ENCODE results near the gene SERPINA7.

The SERPINA7 gene

DNA sequence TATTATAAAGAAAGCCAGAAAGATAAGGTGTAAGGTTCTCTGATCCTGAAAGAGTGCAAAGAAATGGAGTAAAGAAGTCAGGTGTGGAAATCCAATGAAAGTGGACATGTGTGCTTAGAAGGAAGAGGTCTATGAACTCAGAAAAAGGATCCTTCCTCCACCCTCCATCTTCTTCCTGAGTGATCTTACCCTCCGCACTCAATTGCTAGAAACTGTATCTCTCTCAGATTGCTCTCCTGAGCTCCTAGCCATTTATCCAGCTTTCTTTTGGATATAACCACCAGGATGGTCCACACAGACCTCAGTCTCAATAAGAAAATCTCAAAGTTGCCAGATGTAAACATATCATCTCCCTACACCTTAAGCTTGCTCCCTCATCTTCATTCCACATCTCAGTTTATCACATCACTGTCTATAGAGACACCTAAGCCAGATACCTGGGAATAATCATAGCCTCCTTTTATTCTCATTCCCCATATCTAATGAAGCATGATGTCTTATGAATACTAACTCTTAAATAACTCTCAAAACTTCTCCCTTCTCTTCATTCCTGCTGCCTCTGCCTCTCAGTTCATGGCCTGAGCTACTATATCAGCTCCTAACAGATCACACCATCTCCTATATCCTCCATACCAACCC is 573 bp downstream of the SERPINA7 start:
- DNase-seq (ENCODE audit: low read depth), result no peak
- no peak overlapping the region for H3K4me3 ChIP-seq (ENCODE audit: low read length)
- TF ChIP-seq, protein P1, sequence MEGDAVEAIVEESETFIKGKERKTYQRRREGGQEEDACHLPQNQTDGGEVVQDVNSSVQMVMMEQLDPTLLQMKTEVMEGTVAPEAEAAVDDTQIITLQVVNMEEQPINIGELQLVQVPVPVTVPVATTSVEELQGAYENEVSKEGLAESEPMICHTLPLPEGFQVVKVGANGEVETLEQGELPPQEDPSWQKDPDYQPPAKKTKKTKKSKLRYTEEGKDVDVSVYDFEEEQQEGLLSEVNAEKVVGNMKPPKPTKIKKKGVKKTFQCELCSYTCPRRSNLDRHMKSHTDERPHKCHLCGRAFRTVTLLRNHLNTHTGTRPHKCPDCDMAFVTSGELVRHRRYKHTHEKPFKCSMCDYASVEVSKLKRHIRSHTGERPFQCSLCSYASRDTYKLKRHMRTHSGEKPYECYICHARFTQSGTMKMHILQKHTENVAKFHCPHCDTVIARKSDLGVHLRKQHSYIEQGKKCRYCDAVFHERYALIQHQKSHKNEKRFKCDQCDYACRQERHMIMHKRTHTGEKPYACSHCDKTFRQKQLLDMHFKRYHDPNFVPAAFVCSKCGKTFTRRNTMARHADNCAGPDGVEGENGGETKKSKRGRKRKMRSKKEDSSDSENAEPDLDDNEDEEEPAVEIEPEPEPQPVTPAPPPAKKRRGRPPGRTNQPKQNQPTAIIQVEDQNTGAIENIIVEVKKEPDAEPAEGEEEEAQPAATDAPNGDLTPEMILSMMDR (conservative IDR thresholded peaks at IDR 0.05; ENCODE audit: low read depth, low read length), result no peak

GRCh38 chrX:106036716-106037115 is 1.8 kb downstream of the SERPINA7 start:
- H3K4me3 ChIP-seq (ENCODE audit: low read length), result no peak overlapping the region
- TF ChIP-seq, protein P1 (conservative IDR thresholded peaks at IDR 0.05; ENCODE audit: low read depth, low read length), result no peak
- DNase-seq (ENCODE audit: low read depth), result no peak

DNA sequence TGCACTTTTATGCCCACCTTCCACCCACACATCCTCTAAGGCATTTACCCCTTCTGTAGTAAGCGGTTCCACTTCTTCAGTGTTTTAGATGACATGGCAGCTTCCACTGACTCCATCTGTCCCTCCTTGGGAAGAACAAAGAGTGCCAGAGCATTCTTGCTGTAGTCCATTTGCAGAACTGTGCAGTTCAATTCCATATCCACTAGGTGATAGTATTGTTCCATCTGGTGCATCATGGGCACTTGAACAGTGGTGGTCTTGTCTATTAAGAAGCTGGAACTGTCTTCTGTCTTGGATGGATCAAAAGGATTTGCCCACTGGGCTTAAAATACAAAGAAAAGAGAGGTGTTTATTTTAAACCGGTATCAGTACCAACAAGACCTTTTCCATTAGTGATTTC is 3.5 kb downstream of the SERPINA7 start:
- TF ChIP-seq, protein P1 (conservative IDR thresholded peaks at IDR 0.05; ENCODE audit: low read depth, low read length), result peak; percentile 44
- H3K4me3 ChIP-seq (ENCODE audit: low read length), result no peak overlapping the region
- DNase-seq (ENCODE audit: low read depth), result no peak

DNA sequence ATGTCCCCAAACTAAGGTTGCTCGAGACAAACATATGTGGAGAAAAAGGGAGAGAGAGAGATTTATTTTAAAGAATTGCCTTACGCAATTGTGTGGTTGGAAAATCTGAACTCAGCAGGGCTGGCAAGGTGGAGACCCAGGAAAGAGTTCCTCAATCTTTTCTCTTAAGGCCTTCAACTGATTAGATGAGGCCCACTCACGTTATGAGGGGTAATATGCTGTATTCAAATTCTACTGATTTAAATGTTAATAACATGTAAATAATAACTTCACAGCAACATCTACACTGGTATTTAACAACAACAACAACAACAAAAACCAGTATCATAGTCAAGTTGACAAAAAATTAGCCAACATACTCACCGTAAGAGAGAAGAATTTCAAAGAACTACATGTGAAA is 14.6 kb downstream of the SERPINA7 start:
- H3K4me3 ChIP-seq (ENCODE audit: low read length), result no peak overlapping the region
- TF ChIP-seq, protein P1 (conservative IDR thresholded peaks at IDR 0.05; ENCODE audit: low read depth, low read length), result no peak
- DNase-seq (ENCODE audit: low read depth), result no peak

- TF ChIP-seq, protein P1 (conservative IDR thresholded peaks at IDR 0.05; ENCODE audit: low read depth, low read length), result no peak
These were observed 16.3 kb downstream of the SERPINA7 start for GRCh38 chrX:106022238-106022637.

DNA sequence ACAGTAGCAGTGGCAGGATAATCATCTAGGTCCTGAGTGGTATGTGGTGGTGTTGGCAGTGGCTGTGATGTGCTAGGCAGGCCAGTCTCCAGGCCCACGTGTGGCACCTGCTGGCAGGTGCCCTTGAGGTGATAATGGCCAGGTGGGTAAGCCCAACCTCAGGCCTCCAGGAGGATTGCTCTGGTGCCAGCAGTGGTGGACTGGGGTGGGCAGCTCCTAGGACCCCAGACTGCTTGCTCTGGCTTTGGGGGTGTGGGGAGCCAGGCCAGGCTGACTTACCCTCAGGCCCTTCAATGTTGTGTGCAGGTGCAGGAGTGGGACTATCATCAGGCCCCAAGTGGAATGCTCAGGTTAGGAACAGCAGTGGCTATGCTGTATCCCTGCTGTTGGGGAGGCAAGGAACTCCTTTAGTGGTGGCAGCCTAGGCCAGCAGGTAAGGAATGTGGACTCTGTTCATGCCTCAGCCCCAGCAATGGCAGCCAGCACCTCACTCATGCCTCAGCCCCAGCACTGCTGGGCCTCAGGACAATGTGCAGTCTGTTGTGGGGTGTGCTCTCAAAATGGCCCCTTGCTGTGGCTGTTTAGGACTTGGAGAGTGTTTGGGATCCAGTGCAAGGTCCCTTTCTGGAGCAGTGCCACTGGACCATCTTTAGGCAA is 24.3 kb downstream of the SERPINA7 start:
- H3K4me3 ChIP-seq (ENCODE audit: low read length), result no peak overlapping the region
- no peak for DNase-seq (ENCODE audit: low read depth)
- TF ChIP-seq, protein P1 (conservative IDR thresholded peaks at IDR 0.05; ENCODE audit: low read depth, low read length), result no peak

More at GRCh38 chrX:106022238-106022637, 16.3 kb downstream of the SERPINA7 start:
- no peak for DNase-seq (ENCODE audit: low read depth)
- no peak overlapping the region for H3K4me3 ChIP-seq (ENCODE audit: low read length)

DNA sequence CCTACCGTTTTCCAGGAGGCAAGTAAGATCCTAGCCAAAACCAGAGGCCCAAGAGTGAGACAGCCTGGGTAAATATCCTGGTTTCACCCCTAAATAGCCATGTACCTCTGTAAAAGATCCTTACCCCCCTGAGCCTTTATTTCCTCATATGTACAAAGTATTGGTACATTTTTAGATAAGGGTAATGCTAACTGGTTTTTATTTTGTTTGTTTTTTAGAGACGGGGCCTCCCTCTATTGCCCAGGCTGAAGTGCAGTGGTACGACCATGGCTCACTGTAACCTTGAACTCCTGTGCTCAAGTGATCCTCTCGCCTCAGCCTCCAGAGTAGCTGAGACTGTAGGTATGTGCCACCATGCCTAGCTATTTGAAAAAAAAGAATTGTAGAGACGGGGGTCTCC is 29.4 kb downstream of the SERPINA7 start:
- no peak for DNase-seq (ENCODE audit: low read depth)
- TF ChIP-seq, protein P1 (conservative IDR thresholded peaks at IDR 0.05; ENCODE audit: low read depth, low read length), result no peak
- no peak overlapping the region for H3K4me3 ChIP-seq (ENCODE audit: low read length)

Measured in retinal pigment epithelial cell (primary cell).